GM21528 (cell line): ENCODE measurements around the gene SPRR1B.
"Not testable (repeated sequence)": the region's sequence is repeated elsewhere in the genome, so short reads cannot be mapped to it uniquely, and the experiment has no call there.

Experiments used
- ATAC-seq: cut with Tn5 transposase; IDR thresholded peaks from one replicate; pipeline ENCODE4 v1.9.1; 2021; ENCODE audit warnings: mild to moderate bottlenecking, moderate library complexity; ENCODE audit not compliant: unreplicated experiment, low FRiP score

The SPRR1B gene

DNA sequence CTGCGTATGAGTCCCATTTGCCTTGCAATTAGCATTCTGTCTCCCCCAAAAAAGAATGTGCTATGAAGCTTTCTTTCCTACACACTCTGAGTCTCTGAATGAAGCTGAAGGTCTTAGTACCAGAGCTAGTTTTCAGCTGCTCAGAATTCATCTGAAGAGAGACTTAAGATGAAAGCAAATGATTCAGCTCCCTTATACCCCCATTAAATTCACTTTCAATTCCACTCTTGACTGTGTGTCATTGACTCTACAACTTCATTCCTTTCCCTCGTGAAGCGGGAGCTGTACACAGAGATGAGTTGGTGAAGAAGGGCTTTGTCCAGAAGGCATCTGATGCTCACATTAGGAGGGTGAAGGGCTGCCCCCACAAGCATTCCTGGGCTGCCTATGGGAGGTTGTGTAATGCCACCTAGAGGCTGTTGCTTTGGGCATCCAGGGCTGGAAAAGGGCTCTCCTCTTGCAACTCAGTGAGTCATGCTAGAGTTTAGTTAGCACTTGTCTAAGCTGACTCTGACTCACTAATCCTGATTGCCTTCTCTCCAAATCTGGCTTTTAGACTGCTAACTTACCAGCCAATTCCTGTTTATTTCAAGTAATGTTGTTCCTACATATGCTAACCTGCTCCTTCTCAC, 1.8 kb downstream of the SPRR1B start:
- no peak for ATAC-seq

DNA sequence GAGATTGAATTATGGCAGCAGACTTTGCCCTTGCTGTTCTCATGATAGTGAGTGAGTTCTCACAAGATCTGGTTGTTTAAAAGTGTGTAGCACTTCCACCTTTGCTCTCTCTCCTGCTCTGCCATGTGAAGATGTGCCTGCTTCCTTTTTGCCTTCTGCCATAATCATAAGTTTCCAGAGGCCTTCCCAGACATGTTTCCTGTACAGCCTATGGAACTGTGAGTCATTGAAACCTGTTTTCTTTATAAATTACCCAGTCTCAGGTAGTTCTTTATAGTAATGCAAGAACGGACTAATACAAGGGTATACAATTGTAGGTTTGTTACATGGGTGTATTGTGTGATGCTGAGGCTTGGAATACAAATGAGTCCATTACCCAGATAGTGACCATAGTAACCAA, 4.2 kb downstream of the SPRR1B start:
- ATAC-seq: no peak

- ATAC-seq: no peak
Observed at GRCh38 chr1:153040950-153041631, 10.1 kb downstream of the SPRR1B start, which contains the start of gene SPRR2D. Gene SPRR2D (minus strand): TSS chr1:153041120. CDS start chr1:153040346, 774 bp downstream.

GRCh38 chr1:153049211-153049610, 18.2 kb downstream of the SPRR1B start:
- no peak for ATAC-seq

DNA sequence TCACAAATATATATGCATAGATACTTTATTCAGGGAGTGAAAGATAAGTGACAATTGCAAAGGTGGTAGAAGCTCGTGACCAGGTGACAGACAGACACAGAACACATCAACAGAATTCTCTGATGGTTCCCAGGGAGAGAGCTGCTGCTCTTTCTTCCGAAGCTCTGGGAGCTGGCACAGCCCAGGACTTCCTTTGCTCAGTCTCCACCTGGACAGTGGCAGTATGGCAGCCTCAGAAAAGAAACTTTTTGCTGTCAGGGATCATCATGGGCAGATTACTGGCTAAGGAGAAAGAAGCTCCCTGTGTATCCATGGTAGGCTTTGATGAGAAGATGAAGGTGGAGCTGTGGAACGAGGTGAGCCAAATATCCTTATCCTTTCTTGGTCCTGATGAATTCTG, 25.1 kb downstream of the SPRR1B start:
- ATAC-seq: not testable (repeated sequence)

GRCh38 chr1:153057375-153057774, 26.4 kb downstream of the SPRR1B start, which contains the start of gene SPRR2A:
Gene SPRR2A (minus strand): TSS chr1:153057512. CDS start chr1:153056735, 777 bp downstream.
- ATAC-seq: no peak

GRCh38 chr1:153058154-153058553, 27.2 kb downstream of the SPRR1B start:
- no peak for ATAC-seq

GRCh38 chr1:153058826-153059784, 28.1 kb downstream of the SPRR1B start:
- ATAC-seq: no peak

- no peak for ATAC-seq
Observed at GRCh38 chr1:153070243-153070642, 39.2 kb downstream of the SPRR1B start.

GRCh38 chr1:153071511-153071910, 40.5 kb downstream of the SPRR1B start, which contains the start of gene SPRR2B:
Gene SPRR2B (minus strand): TSS chr1:153071611. CDS start chr1:153070839, 772 bp downstream.
- no peak for ATAC-seq

DNA sequence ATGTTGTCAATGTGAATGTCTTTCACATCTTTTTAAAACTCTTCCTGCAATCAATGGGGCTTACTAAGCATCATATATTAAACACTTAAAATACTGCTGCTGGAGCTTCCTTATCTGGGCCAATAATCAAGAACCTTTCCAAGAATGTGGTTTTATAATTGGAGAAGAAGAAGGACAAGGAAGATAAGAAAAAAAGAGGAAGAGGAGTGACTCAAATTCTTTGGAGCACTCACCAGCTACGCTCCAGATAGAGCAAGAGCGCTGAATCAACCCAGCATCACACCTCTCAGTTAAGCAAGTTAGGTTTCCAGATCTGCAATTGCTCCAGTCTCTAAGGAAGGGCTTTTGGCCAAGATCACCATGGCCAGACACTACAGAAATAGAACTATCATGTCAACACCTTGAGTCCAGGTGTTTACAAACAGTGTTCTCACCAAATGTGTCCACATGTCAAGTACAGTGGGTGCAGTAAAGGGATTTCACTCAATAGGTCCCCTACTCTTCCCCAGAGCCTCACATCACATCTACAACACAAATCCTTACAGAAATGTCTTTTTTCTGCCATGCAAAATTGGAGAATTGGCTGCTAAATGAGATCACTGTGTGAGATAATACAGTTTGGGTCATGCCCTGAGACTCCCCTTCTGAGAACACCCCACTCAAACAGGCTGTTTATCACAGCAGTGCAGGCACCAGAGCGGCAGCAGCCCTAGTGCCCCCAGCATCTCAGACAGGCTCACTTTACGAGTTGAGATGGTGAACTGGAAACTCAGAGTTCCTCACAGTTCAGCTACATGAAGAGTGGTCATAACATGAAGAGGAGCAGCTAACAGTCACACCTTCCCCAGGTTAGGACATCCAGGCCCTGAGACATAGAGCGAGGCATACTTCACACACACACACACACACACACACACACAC, 42.1 kb downstream of the SPRR1B start:
- no peak for ATAC-seq

GRCh38 chr1:153081736-153082135, 50.7 kb downstream of the SPRR1B start:
- ATAC-seq: no peak
